ENCODE measurements around the gene RAB3B.

RAB3B gene

DNA sequence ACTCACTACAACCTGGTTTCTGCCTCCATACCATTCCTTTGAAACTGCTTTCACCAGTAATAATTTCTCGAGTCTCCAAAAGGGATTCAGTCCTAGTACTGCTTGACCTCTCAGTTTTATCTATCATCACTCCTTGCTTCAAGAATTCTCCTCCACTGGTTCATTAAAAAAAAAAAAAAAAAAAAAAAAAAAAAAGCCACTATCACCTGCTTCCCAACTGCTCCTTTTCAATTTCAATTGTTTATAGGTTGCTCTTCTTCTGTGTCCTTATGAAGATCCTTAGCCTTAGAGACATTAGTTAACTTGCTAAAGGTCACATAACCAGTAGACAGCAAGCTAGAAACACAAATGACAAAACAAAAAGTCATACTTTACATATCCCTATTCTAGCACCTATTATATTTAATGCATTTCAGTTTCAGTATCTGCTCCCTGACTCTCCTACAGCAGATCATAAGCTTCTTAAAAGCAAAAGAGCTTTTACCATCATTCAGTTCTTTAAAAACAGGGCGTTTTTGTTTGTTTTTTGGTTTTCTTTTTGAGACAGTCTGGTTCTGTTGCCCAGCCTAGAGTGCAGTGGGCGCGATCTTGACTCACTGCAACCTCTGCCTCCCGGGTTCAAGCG is 119.0 kb downstream of the RAB3B start:
- no peak for DNase-seq
- Histone ChIP-seq H2BK15ac (replicated peaks; ENCODE audit: low read depth) (no peak overlapping the region), H3K18ac (ENCODE audit: low read length) (no peak overlapping the region), H3K4me1 (ENCODE audit: control insufficient read depth, low read depth, low read length) (no peaks in the 10 kb centered on the region), H2BK120ac (ENCODE audit: low read depth, low read length) (no peak overlapping the region), H2AK5ac (ENCODE audit: low read length) (no peak overlapping the region), H3K79me2 (ENCODE audit: control insufficient read depth, insufficient read depth, low read length) (peaks cover 53% of the 10 kb centered on the region), H3K4me2 (ENCODE audit: low read length) (no peak overlapping the region), H2BK5ac (ENCODE audit: low read length) (no peak overlapping the region), H4K5ac (ENCODE audit: low read length) (no peak overlapping the region), H3K9ac (ENCODE audit: low read length) (no peak overlapping the region), H3K4ac (ENCODE audit: low read depth, low read length) (no peak overlapping the region), H3K23ac (ENCODE audit: low read length) (no peak overlapping the region), H3K27ac (ENCODE audit: low read depth, low read length) (no peak overlapping the region), H3K36me3 (ENCODE audit: control insufficient read depth, insufficient read depth, low read length) (no peaks in the 10 kb centered on the region), H4K8ac (ENCODE audit: low read depth, low read length) (no peak overlapping the region), H3K56ac (ENCODE audit: low read length) (no peak overlapping the region), H3K27me3 (ENCODE audit: insufficient read depth, low read length, poor library complexity) (no peaks in the 10 kb centered on the region), H3K79me1 (ENCODE audit: low read length) (peaks cover 9% of the 10 kb centered on the region), H3K4me3 (ENCODE audit: low read length) (no peak overlapping the region)
- WGBS (ENCODE audit: extremely low coverage, insufficient coverage, low lambda C conversion rate) = no CpG with 5 or more reads among the region's 6 CpGs

DNA sequence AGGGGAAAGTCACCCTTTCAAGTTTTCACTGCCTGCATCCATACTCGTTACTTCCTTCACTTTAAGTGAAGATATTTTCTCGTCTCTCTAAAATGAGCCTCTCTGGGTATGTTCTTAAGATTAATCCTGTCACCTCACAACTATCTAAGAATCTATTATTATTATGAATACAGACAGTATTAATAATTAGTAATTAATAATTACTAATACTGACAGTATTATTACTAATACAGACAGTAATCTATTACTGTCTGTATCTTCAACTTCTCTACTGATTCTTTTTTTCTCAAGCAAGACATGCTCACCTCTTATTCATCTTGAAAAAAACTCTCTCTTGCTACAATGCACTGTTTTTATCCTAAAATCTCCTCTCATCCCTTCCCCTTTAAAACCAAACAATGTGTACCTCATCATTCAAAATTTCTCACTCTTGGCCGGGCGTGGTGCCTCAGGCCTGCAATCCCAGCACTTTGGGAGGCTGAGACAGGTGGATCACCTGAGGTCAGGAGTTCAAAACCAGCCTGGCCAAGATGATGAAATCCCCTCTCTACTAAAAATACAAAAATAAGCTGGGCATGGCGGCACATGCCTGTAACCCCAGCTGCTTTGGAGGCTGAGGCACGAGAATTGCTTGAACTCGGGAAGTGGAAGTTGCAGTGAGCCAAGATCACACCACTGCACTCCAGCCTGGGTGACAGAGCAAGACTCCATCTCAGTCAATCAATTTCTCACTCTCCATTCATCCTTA is 119.7 kb downstream of the RAB3B start:
- no peak overlapping the region for H3K27ac ChIP-seq (ENCODE audit: low read depth, low read length)
- no peaks in the 10 kb centered on the region for H3K36me3 ChIP-seq (ENCODE audit: control insufficient read depth, insufficient read depth, low read length)
- no peak overlapping the region for H4K8ac ChIP-seq (ENCODE audit: low read depth, low read length)
- H3K23ac ChIP-seq (ENCODE audit: low read length) = no peak overlapping the region
- H2AK5ac ChIP-seq (ENCODE audit: low read length) = no peak overlapping the region
- H2BK5ac ChIP-seq (ENCODE audit: low read length) = no peak overlapping the region
- no peak overlapping the region for H2BK120ac ChIP-seq (ENCODE audit: low read depth, low read length)
- H3K4me3 ChIP-seq (ENCODE audit: low read length) = no peak overlapping the region
- no peak overlapping the region for H3K9ac ChIP-seq (ENCODE audit: low read length)
- WGBS (ENCODE audit: extremely low coverage, insufficient coverage, low lambda C conversion rate) = no CpG with 5 or more reads among the region's 7 CpGs
- H2BK15ac ChIP-seq (replicated peaks; ENCODE audit: low read depth) = no peak overlapping the region
- H3K4ac ChIP-seq (ENCODE audit: low read depth, low read length) = no peak overlapping the region
- H3K79me2 ChIP-seq (ENCODE audit: control insufficient read depth, insufficient read depth, low read length) = peaks cover 50% of the 10 kb centered on the region
- no peaks in the 10 kb centered on the region for H3K27me3 ChIP-seq (ENCODE audit: insufficient read depth, low read length, poor library complexity)
- H3K56ac ChIP-seq (ENCODE audit: low read length) = no peak overlapping the region
- H3K4me2 ChIP-seq (ENCODE audit: low read length) = no peak overlapping the region
- no peak overlapping the region for H3K18ac ChIP-seq (ENCODE audit: low read length)
- H3K4me1 ChIP-seq (ENCODE audit: control insufficient read depth, low read depth, low read length) = no peaks in the 10 kb centered on the region
- H3K79me1 ChIP-seq (ENCODE audit: low read length) = peaks cover 9% of the 10 kb centered on the region
- no peak for DNase-seq
- H4K5ac ChIP-seq (ENCODE audit: low read length) = no peak overlapping the region

DNA sequence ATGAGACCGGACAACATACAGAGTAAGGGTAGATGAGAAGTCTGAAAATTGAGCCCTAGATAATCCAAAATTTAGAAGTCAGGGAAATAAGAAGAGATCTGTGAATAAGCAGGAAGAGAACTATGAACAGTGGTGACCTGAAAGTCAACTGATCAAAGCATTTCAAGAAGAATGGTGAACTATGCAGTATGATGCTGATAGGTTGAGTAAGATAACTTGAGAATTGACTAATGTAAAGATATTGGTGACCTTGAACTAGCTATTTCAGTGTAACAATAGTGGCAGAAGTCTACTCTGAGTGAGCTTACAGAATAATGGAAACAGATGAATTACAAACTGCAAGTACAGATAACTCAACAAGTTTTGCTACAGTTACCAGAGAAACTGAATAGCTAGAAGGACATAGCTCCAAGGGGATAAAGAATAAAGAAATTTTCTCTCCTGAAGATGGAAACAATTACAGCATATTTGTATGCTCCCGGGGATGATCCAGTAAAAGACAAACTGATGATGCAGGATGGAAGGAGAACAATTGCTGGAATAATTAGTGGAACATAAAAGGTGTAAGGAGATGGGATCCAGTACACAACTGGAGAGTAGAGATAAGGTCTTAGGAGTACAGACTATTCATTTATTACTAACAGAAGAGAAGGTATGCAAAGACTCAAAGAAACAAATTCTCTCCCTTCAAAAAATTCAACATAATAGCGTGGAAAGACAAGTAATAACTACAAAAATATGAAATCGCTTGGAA is 122.8 kb downstream of the RAB3B start:
- no peak overlapping the region for H3K23ac ChIP-seq (ENCODE audit: low read length)
- no peak overlapping the region for H3K4ac ChIP-seq (ENCODE audit: low read depth, low read length)
- no peak overlapping the region for H2BK5ac ChIP-seq (ENCODE audit: low read length)
- no peak overlapping the region for H4K8ac ChIP-seq (ENCODE audit: low read depth, low read length)
- H3K4me1 ChIP-seq (ENCODE audit: control insufficient read depth, low read depth, low read length) = no peaks in the 10 kb centered on the region
- no peak overlapping the region for H2BK120ac ChIP-seq (ENCODE audit: low read depth, low read length)
- no peaks in the 10 kb centered on the region for H3K27me3 ChIP-seq (ENCODE audit: insufficient read depth, low read length, poor library complexity)
- peaks cover 9% of the 10 kb centered on the region for H3K79me1 ChIP-seq (ENCODE audit: low read length)
- no peak overlapping the region for H3K4me3 ChIP-seq (ENCODE audit: low read length)
- peaks cover 35% of the 10 kb centered on the region for H3K79me2 ChIP-seq (ENCODE audit: control insufficient read depth, insufficient read depth, low read length)
- H3K9ac ChIP-seq (ENCODE audit: low read length) = no peak overlapping the region
- no peaks in the 10 kb centered on the region for H3K36me3 ChIP-seq (ENCODE audit: control insufficient read depth, insufficient read depth, low read length)
- no peak overlapping the region for H3K4me2 ChIP-seq (ENCODE audit: low read length)
- DNase-seq = no peak
- no peak overlapping the region for H3K18ac ChIP-seq (ENCODE audit: low read length)
- no peak overlapping the region for H2BK15ac ChIP-seq (replicated peaks; ENCODE audit: low read depth)
- H2AK5ac ChIP-seq (ENCODE audit: low read length) = no peak overlapping the region
- no CpG with 5 or more reads among the region's 4 CpGs for WGBS (ENCODE audit: extremely low coverage, insufficient coverage, low lambda C conversion rate)
- H3K56ac ChIP-seq (ENCODE audit: low read length) = no peak overlapping the region
- no peak overlapping the region for H4K5ac ChIP-seq (ENCODE audit: low read length)
- H3K27ac ChIP-seq (ENCODE audit: low read depth, low read length) = no peak overlapping the region

DNA sequence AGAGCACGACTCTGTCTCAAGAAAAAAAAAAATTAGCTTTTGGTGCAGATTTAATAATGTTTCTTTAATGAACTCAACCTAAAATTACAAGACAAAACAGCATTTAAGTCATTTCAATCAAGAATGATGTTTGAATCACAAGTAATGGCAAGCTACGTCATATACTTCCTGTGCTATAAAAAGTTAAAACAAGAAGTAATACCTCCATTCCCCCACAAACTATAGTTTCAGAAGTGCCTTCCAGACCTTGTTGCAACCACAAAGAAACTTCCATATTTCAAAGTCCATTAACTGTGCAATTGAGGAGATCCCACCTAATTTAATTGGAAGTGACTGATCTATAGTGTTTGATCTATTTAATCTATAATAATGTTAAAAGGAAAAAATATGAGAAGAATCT is 127.1 kb downstream of the RAB3B start:
- WGBS (ENCODE audit: extremely low coverage, insufficient coverage, low lambda C conversion rate) = no CpG with 5 or more reads among the region's 2 CpGs

GRCh38 chr1:51861669-51862068 is 128.8 kb downstream of the RAB3B start:
- no CpG with 5 or more reads among the region's 5 CpGs for WGBS (ENCODE audit: extremely low coverage, insufficient coverage, low lambda C conversion rate)
- Histone ChIP-seq H3K4ac (ENCODE audit: low read depth, low read length) (no peak overlapping the region), H3K18ac (ENCODE audit: low read length) (no peak overlapping the region), H4K5ac (ENCODE audit: low read length) (no peak overlapping the region), H3K27me3 (ENCODE audit: insufficient read depth, low read length, poor library complexity) (no peaks in the 10 kb centered on the region), H3K27ac (ENCODE audit: low read depth, low read length) (no peak overlapping the region), H2AK5ac (ENCODE audit: low read length) (no peak overlapping the region), H2BK5ac (ENCODE audit: low read length) (no peak overlapping the region), H3K9ac (ENCODE audit: low read length) (no peak overlapping the region), H4K8ac (ENCODE audit: low read depth, low read length) (no peak overlapping the region), H3K79me2 (ENCODE audit: control insufficient read depth, insufficient read depth, low read length) (peaks cover 4% of the 10 kb centered on the region), H3K4me2 (ENCODE audit: low read length) (no peak overlapping the region), H2BK120ac (ENCODE audit: low read depth, low read length) (no peak overlapping the region), H3K4me1 (ENCODE audit: control insufficient read depth, low read depth, low read length) (no peaks in the 10 kb centered on the region), H3K56ac (ENCODE audit: low read length) (no peak overlapping the region), H2BK15ac (replicated peaks; ENCODE audit: low read depth) (no peak overlapping the region), H3K79me1 (ENCODE audit: low read length) (peaks cover 9% of the 10 kb centered on the region), H3K4me3 (ENCODE audit: low read length) (no peak overlapping the region), H3K36me3 (ENCODE audit: control insufficient read depth, insufficient read depth, low read length) (no peaks in the 10 kb centered on the region), H3K23ac (ENCODE audit: low read length) (no peak overlapping the region)
- no peak for DNase-seq

More for the DNA sequence above, 127.1 kb downstream of the RAB3B start:
- H4K5ac ChIP-seq (ENCODE audit: low read length) = no peak overlapping the region
- DNase-seq = no peak
- no peaks in the 10 kb centered on the region for H3K36me3 ChIP-seq (ENCODE audit: control insufficient read depth, insufficient read depth, low read length)
- H2BK120ac ChIP-seq (ENCODE audit: low read depth, low read length) = no peak overlapping the region
- H3K4ac ChIP-seq (ENCODE audit: low read depth, low read length) = no peak overlapping the region
- H3K4me1 ChIP-seq (ENCODE audit: control insufficient read depth, low read depth, low read length) = no peaks in the 10 kb centered on the region
- no peak overlapping the region for H3K27ac ChIP-seq (ENCODE audit: low read depth, low read length)
- H3K4me3 ChIP-seq (ENCODE audit: low read length) = no peak overlapping the region
- H3K27me3 ChIP-seq (ENCODE audit: insufficient read depth, low read length, poor library complexity) = no peaks in the 10 kb centered on the region
- H3K4me2 ChIP-seq (ENCODE audit: low read length) = no peak overlapping the region
- H3K79me1 ChIP-seq (ENCODE audit: low read length) = peaks cover 7% of the 10 kb centered on the region
- no peak overlapping the region for H2BK5ac ChIP-seq (ENCODE audit: low read length)
- H3K18ac ChIP-seq (ENCODE audit: low read length) = no peak overlapping the region
- peaks cover 13% of the 10 kb centered on the region for H3K79me2 ChIP-seq (ENCODE audit: control insufficient read depth, insufficient read depth, low read length)
- no peak overlapping the region for H3K56ac ChIP-seq (ENCODE audit: low read length)
- H2BK15ac ChIP-seq (replicated peaks; ENCODE audit: low read depth) = no peak overlapping the region
- no peak overlapping the region for H3K23ac ChIP-seq (ENCODE audit: low read length)
- H4K8ac ChIP-seq (ENCODE audit: low read depth, low read length) = no peak overlapping the region
- H3K9ac ChIP-seq (ENCODE audit: low read length) = no peak overlapping the region
- no peak overlapping the region for H2AK5ac ChIP-seq (ENCODE audit: low read length)
